ENCODE data around the gene ZXDC. TPM values are rescaled to one million over a fixed set of nuclear protein-coding genes. Genes with fewer than 3 reads are reported as not detected.

The ZXDC gene
- total and polyA plus RNA-seq, 2 donors (not counting 1 experiment from before 2014, with no cell fraction given) = 38.9 to 70.9 TPM

DNA sequence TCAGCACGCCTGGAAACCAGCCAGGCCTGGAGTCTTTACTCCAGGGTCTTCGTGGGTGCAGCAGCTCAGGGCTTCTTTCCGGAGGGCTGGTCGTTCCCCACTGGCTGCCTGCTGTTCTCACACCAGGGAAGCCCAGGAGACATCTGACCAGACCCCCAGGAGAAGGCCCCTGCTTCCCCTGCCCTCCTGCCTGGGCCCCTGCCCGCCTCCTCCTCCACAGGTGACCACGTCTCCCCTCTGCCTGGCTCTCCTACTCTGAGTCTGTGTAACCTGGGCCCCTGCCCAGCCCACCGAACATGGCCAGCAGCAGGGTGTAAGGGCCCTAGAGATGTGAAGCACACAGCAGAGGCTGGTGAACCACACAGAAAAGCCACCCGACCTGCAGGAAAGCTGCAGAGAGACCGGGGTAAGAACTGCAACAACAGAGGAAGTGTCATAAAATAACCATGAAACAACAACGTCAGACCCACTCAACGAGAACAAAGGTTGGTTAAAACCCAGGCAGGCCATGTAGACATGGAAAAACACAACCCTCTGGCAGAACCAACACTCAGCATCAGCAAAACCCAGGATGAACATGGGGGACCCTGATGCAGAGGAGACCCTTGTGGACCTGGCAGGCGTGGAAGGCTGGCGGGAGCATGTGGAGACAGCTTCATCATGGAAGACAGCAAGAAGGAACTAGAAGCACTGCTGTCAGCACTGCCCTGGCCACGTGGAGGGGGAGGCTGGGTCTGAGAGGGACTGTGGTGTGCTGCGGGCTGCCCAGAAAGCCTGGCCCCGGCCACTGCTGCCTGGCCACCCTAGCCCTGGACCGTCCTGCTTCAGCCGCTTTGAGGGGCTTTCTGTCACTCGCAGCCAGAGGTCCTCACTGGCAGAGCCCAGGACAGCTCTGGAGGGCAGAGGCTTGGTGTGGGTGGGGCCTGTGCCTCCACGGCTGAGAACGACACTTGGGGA, 21.5 kb upstream of the ZXDC start:
- no peaks in the 10 kb centered on the region for H3K27me3 ChIP-seq (replicated peaks in 1 of 4; ENCODE audit: control extremely low read depth in 1 of 4, control insufficient read depth in 3 of 4, insufficient read depth in 4 of 4, low read length in 3 of 4)
- no peaks in the 10 kb centered on the region for H3K27me3 Mint-ChIP-seq
- H3K4me1 ChIP-seq (ENCODE audit: control insufficient read depth in 2 of 2, insufficient read depth in 2 of 2, low read length in 2 of 2) = peaks cover 0 to 12% of the 10 kb centered on the region in 2 donors
- H3K9me3 ChIP-seq (ENCODE audit: control extremely low read depth in 1 of 3, control insufficient read depth in 2 of 3, insufficient read depth in 1 of 3, low read length in 2 of 3) = no peaks in the 10 kb centered on the region
- H3K4me3 Mint-ChIP-seq = no peak overlapping the region
- H3K27ac Mint-ChIP-seq = no peak overlapping the region
- WGBS (ENCODE audit: insufficient coverage) = 72% methylated on average over 19 of the region's 21 CpGs
- H2AFZ ChIP-seq (ENCODE audit: insufficient read depth, low read depth, low read length, poor library complexity, severe bottlenecking) = peak overlapping the region; percentile 51
- no peaks in the 10 kb centered on the region for H3K9me3 Mint-ChIP-seq (ENCODE audit: insufficient read depth)
- no peaks in the 10 kb centered on the region for H3K36me3 ChIP-seq (replicated peaks in 1 of 2; ENCODE audit: control extremely low read depth in 1 of 2, control insufficient read depth in 1 of 2, extremely low read depth in 1 of 2, insufficient read depth in 2 of 2, low read length in 1 of 2)
- no peak for TF ChIP-seq CTCF (IDR thresholded peaks at IDR 0.05)
- no peak for TF ChIP-seq EZH2 (IDR thresholded peaks at IDR 0.05; ENCODE audit: borderline replicate concordance, insufficient read depth, low read depth, low read length, poor library complexity, severe bottlenecking)
- no peak overlapping the region for H3K4me3 ChIP-seq (ENCODE audit: control extremely low read depth in 1 of 5, extremely low read depth in 1 of 5, insufficient read depth in 1 of 5, low read depth in 2 of 5, low read length in 4 of 5)
- POLR2A ChIA-PET = no interaction called here
- H3K4me1 Mint-ChIP-seq = peaks cover 6% of the 10 kb centered on the region
- ATAC-seq (ENCODE audit: low read depth) (no peak), DNase-seq (no peak)
- no peak overlapping the region for H3K4me2 ChIP-seq (replicated peaks; ENCODE audit: low read depth, low read length, poor library complexity, severe bottlenecking)
- intact Hi-C loops (cut with micrococcal nuclease) = no loop called here
- H3K79me2 ChIP-seq (ENCODE audit: control insufficient read depth, insufficient read depth, low read length) = no peaks in the 10 kb centered on the region
- H3K27ac ChIP-seq (ENCODE audit: low read length in 2 of 2) = no peak overlapping the region
- no peak overlapping the region for H3K9ac ChIP-seq (ENCODE audit: low read length)
- no peaks in the 10 kb centered on the region for H4K20me1 ChIP-seq (ENCODE audit: control insufficient read depth, insufficient read depth, low read length, poor library complexity, severe bottlenecking)
- CTCF ChIA-PET = no interaction called here

- no peaks in the 10 kb centered on the region for H4K20me1 ChIP-seq (ENCODE audit: control insufficient read depth, insufficient read depth, low read length, poor library complexity, severe bottlenecking)
- H3K4me2 ChIP-seq (replicated peaks; ENCODE audit: low read depth, low read length, poor library complexity, severe bottlenecking) = no peak overlapping the region
- H2AFZ ChIP-seq (ENCODE audit: insufficient read depth, low read depth, low read length, poor library complexity, severe bottlenecking) = no peak overlapping the region
- H3K27me3 Mint-ChIP-seq = no peaks in the 10 kb centered on the region
- H3K9me3 Mint-ChIP-seq (ENCODE audit: insufficient read depth) = no peaks in the 10 kb centered on the region
- no peak overlapping the region for H3K27ac Mint-ChIP-seq
- intact Hi-C loops (cut with micrococcal nuclease) = no loop called here
- no peak overlapping the region for H3K4me3 ChIP-seq (ENCODE audit: control extremely low read depth in 1 of 5, extremely low read depth in 1 of 5, insufficient read depth in 1 of 5, low read depth in 2 of 5, low read length in 4 of 5)
- H3K27ac ChIP-seq (ENCODE audit: low read length in 2 of 2) = no peak overlapping the region
- TF ChIP-seq CTCF (IDR thresholded peaks at IDR 0.05) = no peak
- no peak for TF ChIP-seq EZH2 (IDR thresholded peaks at IDR 0.05; ENCODE audit: borderline replicate concordance, insufficient read depth, low read depth, low read length, poor library complexity, severe bottlenecking)
- ChIA-PET POLR2A (no interaction called here), CTCF (interaction anchor here (1.1 kb wide), 1 partner anchor 27 kb away, joined by 4 read pairs; no protein-coding TSS in a partner anchor)
- no peaks in the 10 kb centered on the region for H3K36me3 ChIP-seq (replicated peaks in 1 of 2; ENCODE audit: control extremely low read depth in 1 of 2, control insufficient read depth in 1 of 2, extremely low read depth in 1 of 2, insufficient read depth in 2 of 2, low read length in 1 of 2)
- H3K79me2 ChIP-seq (ENCODE audit: control insufficient read depth, insufficient read depth, low read length) = no peaks in the 10 kb centered on the region
- H3K4me3 Mint-ChIP-seq = no peak overlapping the region
- no peaks in the 10 kb centered on the region for H3K27me3 ChIP-seq (replicated peaks in 1 of 4; ENCODE audit: control extremely low read depth in 1 of 4, control insufficient read depth in 3 of 4, insufficient read depth in 4 of 4, low read length in 3 of 4)
- no peaks in the 10 kb centered on the region for H3K9me3 ChIP-seq (ENCODE audit: control extremely low read depth in 1 of 3, control insufficient read depth in 2 of 3, insufficient read depth in 1 of 3, low read length in 2 of 3)
- peaks cover 6% of the 10 kb centered on the region for H3K4me1 Mint-ChIP-seq
- ATAC-seq (ENCODE audit: low read depth) = no peak
- H3K4me1 ChIP-seq (ENCODE audit: control insufficient read depth in 2 of 2, insufficient read depth in 2 of 2, low read length in 2 of 2) = peaks cover 0 to 4% of the 10 kb centered on the region in 2 donors
- no peak overlapping the region for H3K9ac ChIP-seq (ENCODE audit: low read length)
- 95% methylated on average over 8 of the region's 8 CpGs for WGBS (ENCODE audit: insufficient coverage)
- no peak for DNase-seq
These were observed 20.1 kb upstream of the ZXDC start for GRCh38 chr3:126495786-126496185.
